Measurements from ENCODE around the gene NPPC. TPM values are rescaled to one million over a fixed set of nuclear protein-coding genes. Genes with fewer than 3 reads are reported as not detected.

NPPC gene
- total RNA-seq, 2 donors from 2014 or later: 3.2 TPM; not detected in 1

GRCh38 chr2:231930593-231931281 is 4.5 kb upstream of the NPPC start:
- Histone ChIP-seq H3K36me3 (no peaks in the 10 kb centered on the region), H3K4me1 (peaks cover 4% of the 10 kb centered on the region), H3K9ac (ENCODE audit: low read depth in 2 of 2, low read length in 2 of 2) (no peak overlapping the region), H3K9me3 (no peaks in the 10 kb centered on the region), H3K27ac (no peak overlapping the region), H3K27me3 (peaks cover 22% of the 10 kb centered on the region), H3K4me3 (no peak overlapping the region)
- TF ChIP-seq, protein P1, sequence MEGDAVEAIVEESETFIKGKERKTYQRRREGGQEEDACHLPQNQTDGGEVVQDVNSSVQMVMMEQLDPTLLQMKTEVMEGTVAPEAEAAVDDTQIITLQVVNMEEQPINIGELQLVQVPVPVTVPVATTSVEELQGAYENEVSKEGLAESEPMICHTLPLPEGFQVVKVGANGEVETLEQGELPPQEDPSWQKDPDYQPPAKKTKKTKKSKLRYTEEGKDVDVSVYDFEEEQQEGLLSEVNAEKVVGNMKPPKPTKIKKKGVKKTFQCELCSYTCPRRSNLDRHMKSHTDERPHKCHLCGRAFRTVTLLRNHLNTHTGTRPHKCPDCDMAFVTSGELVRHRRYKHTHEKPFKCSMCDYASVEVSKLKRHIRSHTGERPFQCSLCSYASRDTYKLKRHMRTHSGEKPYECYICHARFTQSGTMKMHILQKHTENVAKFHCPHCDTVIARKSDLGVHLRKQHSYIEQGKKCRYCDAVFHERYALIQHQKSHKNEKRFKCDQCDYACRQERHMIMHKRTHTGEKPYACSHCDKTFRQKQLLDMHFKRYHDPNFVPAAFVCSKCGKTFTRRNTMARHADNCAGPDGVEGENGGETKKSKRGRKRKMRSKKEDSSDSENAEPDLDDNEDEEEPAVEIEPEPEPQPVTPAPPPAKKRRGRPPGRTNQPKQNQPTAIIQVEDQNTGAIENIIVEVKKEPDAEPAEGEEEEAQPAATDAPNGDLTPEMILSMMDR (IDR thresholded peaks at IDR 0.05): no peak
- intact Hi-C loops (cut with DNase I): no loop called here
- no peak for DNase-seq

DNA sequence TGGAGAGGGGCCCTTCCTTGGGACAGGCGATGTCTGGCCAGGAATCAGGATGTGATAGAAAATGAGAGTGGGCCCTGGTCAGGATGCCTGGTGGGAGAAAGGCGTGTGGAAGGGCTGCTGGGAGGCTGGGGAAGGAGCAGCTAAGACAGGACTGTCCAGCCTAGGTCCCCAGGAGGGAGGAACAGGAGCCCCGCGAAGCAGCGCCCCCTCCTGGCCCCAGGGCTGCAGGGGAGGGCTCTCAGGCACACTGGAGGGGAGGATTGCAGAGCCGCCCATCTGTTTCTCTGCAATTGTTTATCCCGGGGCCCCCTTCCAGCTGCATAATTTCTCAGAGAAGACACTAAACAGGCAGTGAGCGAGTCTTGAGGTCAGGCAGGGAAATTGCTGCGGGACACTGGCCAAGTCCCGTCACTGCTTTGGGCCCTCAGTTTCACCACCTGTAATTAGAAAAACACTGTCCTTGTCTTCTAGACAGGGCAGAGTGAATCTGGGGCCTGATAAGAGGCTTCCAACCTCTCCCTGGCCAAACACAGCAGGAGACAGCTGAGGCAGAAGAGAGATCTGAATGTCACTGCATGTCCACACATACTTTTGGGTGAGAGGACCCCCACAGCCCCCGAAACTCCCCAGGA is 3.9 kb upstream of the NPPC start:
- H3K4me3 ChIP-seq: no peak overlapping the region
- peaks cover 27% of the 10 kb centered on the region for H3K27me3 ChIP-seq
- no peaks in the 10 kb centered on the region for H3K9me3 ChIP-seq
- TF ChIP-seq, protein P1 (IDR thresholded peaks at IDR 0.05): peak; percentile 28
- peaks cover 9% of the 10 kb centered on the region for H3K4me1 ChIP-seq
- no peak overlapping the region for H3K27ac ChIP-seq
- no peaks in the 10 kb centered on the region for H3K36me3 ChIP-seq
- DNase-seq: no peak
- intact Hi-C loops (cut with DNase I): loop anchor here (5.0 kb wide), 1 partner anchor 212 kb away; no protein-coding TSS in a partner anchor
- H3K9ac ChIP-seq (ENCODE audit: low read depth in 2 of 2, low read length in 2 of 2): no peak overlapping the region

- Histone ChIP-seq H3K4me3 (no peak overlapping the region), H3K4me1 (peaks cover 9% of the 10 kb centered on the region), H3K9ac (ENCODE audit: low read depth in 2 of 2, low read length in 2 of 2) (no peak overlapping the region), H3K27me3 (peaks cover 37% of the 10 kb centered on the region), H3K9me3 (no peaks in the 10 kb centered on the region), H3K36me3 (no peaks in the 10 kb centered on the region), H3K27ac (no peak overlapping the region)
- DNase-seq: no peak
- TF ChIP-seq, protein P1 (IDR thresholded peaks at IDR 0.05): no peak
- intact Hi-C loops (cut with DNase I): loop anchor here (5.0 kb wide), 1 partner anchor 213 kb away; no protein-coding TSS in a partner anchor
Measured at GRCh38 chr2:231928901-231929725, 2.9 kb upstream of the NPPC start.

DNA sequence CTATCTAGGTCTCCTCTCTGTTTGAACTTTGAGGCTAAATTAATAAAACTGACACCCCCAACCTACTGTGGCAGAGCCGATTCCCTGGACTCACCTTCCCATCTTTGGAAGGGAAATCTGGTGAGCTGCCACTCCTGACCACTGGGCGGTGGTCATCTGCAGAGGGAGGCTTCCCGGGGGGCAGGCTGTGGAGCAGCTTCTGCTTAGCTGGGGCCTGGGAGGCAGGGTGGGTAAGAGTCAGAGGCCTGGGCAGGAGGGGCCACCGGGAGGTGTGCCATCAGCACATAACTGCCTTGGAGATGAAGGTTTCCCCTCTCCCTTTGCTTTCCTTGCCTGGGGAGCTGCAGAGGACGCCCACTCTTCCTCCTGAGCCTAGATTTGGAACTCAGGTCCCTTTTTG is 2.3 kb upstream of the NPPC start:
- DNase-seq: peak; percentile 7
- no peak overlapping the region for H3K9ac ChIP-seq (ENCODE audit: low read depth in 2 of 2, low read length in 2 of 2)
- intact Hi-C loops (cut with DNase I): loop anchor here (5.0 kb wide), 1 partner anchor 214 kb away; no protein-coding TSS in a partner anchor
- H3K4me3 ChIP-seq: no peak overlapping the region
- H3K4me1 ChIP-seq: peaks cover 9% of the 10 kb centered on the region
- no peak overlapping the region for H3K27ac ChIP-seq
- no peaks in the 10 kb centered on the region for H3K36me3 ChIP-seq
- H3K9me3 ChIP-seq: no peaks in the 10 kb centered on the region
- TF ChIP-seq, protein P1 (IDR thresholded peaks at IDR 0.05): no peak
- H3K27me3 ChIP-seq: peaks cover 41% of the 10 kb centered on the region

- Histone ChIP-seq H3K4me1 (peaks cover 9% of the 10 kb centered on the region), H3K9me3 (no peaks in the 10 kb centered on the region), H3K27ac (no peak overlapping the region), H3K9ac (ENCODE audit: low read depth in 2 of 2, low read length in 2 of 2) (no peak overlapping the region), H3K27me3 (peaks cover 41% of the 10 kb centered on the region), H3K4me3 (no peak overlapping the region), H3K36me3 (no peaks in the 10 kb centered on the region)
- intact Hi-C loops (cut with DNase I): loop anchor here (5.0 kb wide), 1 partner anchor 215 kb away; no protein-coding TSS in a partner anchor
- TF ChIP-seq, protein P1 (IDR thresholded peaks at IDR 0.05): no peak
- DNase-seq: peak; percentile 8
Measured at GRCh38 chr2:231927566-231927890, 1.3 kb upstream of the NPPC start.

Measured in colonic mucosa (tissue), 4 donors.